Measurements from ENCODE around the gene PARK7. TPM values are rescaled to one million over a fixed set of nuclear protein-coding genes. Genes with fewer than 3 reads are reported as not detected.
A peak's percentile ranks its signal among the peaks of the same experiment; 100 is the strongest.

The PARK7 gene
- total and polyA plus RNA-seq, 12 donors: 266 to 697 (median 398) TPM

DNA sequence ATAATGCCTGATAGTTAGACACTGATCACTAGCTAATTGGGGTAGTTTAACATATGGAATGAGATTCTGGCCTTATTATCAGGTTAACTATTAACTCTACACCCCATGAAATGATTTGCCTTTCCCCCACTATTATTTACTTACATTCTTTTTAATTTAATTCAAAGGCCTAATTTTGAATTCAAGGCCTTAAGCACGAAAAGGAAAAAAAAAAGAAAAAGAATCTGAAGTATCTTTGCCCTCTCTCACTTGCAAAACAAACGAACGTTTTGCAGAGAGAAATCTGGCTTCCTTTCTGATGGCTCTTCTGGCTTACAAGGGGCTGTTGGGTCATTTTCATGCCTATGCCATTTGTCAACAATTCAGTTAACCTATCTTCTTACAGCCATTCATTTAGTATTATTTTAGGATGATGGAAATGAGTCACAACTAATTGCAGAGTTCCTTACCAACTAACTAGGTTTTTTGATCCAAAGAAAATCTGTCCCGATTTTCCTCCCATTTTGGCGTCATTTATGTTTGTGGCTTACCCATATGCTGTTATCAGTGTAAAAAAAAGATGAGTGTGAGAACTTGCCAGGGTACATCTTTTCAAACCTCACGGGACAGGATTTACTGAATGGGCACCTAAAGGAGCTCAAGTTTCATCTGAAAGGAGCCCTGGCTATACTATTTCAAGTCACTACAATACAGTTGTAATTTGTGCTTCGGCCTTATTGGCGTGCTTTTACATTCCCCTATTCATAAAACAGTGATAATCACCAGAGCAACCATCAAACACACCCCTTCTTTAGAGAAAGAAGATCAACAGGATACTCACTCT, 66.4 kb downstream of the PARK7 start:
- Histone ChIP-seq H3K27me3 (no peaks in the 10 kb centered on the region), H3K4me1 (replicated peaks in 1 of 2) (peaks cover 20 to 32% of the 10 kb centered on the region in 2 donors), H3K4me3 (no peak overlapping the region), H3K27ac (peak overlapping the region in 3 of 5 donors; percentile 82 to 95 (median 84)), H3K36me3 (replicated peaks in 1 of 2) (no peaks in the 10 kb centered on the region), H3K9me3 (replicated peaks in 1 of 3) (no peaks in the 10 kb centered on the region)
- 51 to 66% (median 55%) methylated on average over 8 of the region's 8 CpGs for WGBS, 4 donors
- intact Hi-C loops (cut with DNase I): loop anchor here (5.0 to 10.0 kb wide), 2 partner anchors 287 to 289 kb away; partner anchors contain the start of gene SLC45A1 (in 2 of the 2)
- DNase-seq: no peak
- TF ChIP-seq, protein P1, sequence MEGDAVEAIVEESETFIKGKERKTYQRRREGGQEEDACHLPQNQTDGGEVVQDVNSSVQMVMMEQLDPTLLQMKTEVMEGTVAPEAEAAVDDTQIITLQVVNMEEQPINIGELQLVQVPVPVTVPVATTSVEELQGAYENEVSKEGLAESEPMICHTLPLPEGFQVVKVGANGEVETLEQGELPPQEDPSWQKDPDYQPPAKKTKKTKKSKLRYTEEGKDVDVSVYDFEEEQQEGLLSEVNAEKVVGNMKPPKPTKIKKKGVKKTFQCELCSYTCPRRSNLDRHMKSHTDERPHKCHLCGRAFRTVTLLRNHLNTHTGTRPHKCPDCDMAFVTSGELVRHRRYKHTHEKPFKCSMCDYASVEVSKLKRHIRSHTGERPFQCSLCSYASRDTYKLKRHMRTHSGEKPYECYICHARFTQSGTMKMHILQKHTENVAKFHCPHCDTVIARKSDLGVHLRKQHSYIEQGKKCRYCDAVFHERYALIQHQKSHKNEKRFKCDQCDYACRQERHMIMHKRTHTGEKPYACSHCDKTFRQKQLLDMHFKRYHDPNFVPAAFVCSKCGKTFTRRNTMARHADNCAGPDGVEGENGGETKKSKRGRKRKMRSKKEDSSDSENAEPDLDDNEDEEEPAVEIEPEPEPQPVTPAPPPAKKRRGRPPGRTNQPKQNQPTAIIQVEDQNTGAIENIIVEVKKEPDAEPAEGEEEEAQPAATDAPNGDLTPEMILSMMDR (IDR thresholded peaks at IDR 0.05): no peak
- TF ChIP-seq POLR2A (IDR thresholded peaks at IDR 0.05): no peak

DNA sequence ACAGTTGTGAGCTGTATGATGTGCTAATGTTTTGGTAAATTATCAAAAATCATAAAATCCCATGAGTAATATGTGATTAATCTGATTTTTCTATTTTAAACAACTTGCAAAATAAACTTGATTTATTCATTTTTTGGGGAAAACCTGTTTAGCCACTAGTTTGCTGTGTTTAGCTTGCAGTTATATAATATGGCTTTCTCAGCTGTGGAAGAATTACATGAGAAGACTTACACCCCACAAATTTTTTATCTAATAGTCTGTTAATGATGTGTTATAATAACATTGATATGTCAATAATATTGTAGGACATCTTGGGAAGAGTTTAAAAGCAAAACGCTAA, 67.0 kb downstream of the PARK7 start:
- no peak for DNase-seq
- intact Hi-C loops (cut with DNase I): loop anchor here (5.0 to 10.0 kb wide), 2 partner anchors 286 to 289 kb away; partner anchors contain the start of gene SLC45A1 (in 2 of the 2)
- Histone ChIP-seq H3K27ac (peak overlapping the region in 2 of 5 donors; percentile 46 to 82), H3K4me3 (no peak overlapping the region), H3K9me3 (replicated peaks in 1 of 3) (no peaks in the 10 kb centered on the region), H3K4me1 (replicated peaks in 1 of 2) (peaks cover 14 to 26% of the 10 kb centered on the region in 2 donors), H3K27me3 (no peaks in the 10 kb centered on the region), H3K36me3 (replicated peaks in 1 of 2) (no peaks in the 10 kb centered on the region)
- TF ChIP-seq, protein P1 (IDR thresholded peaks at IDR 0.05): no peak
- no peak for TF ChIP-seq POLR2A (IDR thresholded peaks at IDR 0.05)
- WGBS, 4 donors: 54 to 59% (median 55%) methylated on average over 1 of the region's 1 CpG

DNA sequence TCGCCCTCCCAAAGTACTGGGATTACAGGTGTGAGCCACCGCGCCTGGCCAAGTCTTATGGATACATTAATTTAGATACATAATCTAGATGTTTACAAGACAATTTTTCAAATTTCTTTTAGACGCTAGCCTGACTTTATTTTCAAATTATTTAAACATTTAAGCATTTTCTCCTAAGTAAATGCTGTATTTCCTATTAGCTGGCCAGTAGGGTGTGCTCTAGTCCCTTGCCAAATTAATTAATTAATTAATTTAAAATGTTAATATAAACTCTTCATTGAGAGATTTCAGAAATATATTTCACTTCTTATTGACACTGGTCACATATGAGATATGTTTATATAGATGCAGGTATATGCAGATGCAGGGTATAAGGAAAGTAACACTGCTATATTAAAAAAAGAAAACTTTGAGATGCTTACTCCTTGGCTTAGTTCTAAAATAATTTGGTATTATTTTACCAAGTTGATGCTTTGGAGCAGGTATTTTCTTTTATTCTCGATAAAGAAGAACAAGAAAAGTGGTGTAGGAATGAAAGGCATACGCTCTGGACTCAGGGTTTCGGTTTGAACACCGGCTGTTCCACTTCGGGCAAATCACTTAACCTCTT, 69.8 kb downstream of the PARK7 start:
- Histone ChIP-seq H3K36me3 (replicated peaks in 1 of 2) (no peaks in the 10 kb centered on the region), H3K27me3 (no peaks in the 10 kb centered on the region), H3K27ac (no peak overlapping the region), H3K9me3 (replicated peaks in 1 of 3) (no peaks in the 10 kb centered on the region), H3K4me3 (no peak overlapping the region), H3K4me1 (replicated peaks in 1 of 2) (peaks cover 7 to 13% of the 10 kb centered on the region in 2 donors)
- 69 to 78% (median 72%) methylated on average over 9 of the region's 9 CpGs for WGBS, 4 donors
- peak in 2 of 7 donors; percentile 31 to 49 for DNase-seq
- intact Hi-C loops (cut with DNase I): loop anchor here (5.0 to 10.0 kb wide), 4 partner anchors 94 to 206 kb away; no protein-coding TSS in a partner anchor
- TF ChIP-seq POLR2A (IDR thresholded peaks at IDR 0.05): no peak
- TF ChIP-seq, protein P1 (IDR thresholded peaks at IDR 0.05): peak; percentile 63 to 90 (median 82)

DNA sequence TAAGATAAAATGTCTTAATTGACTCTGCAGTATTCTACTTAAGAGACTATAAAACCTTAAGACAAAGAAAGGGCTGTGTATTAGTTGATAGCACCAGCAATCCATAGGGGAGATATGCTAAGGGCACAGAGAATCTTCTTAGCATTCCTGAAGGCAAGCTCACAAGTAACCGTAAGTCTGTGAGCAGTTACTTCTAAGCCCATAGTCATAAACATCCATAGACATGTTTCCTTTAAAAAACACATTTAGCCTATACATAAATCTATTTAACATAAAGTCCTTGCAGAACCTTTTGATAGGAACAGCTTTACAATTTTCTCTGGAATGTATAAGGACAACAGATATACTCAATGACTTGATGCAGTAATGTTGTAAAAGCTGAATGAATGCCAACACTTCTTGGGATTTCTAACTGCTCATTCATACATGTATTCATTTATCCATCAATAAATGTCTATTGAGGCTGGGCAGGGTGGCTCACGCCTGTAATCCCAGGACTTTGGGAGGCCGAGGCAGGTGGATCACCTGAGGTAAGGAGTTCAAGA, 70.9 kb downstream of the PARK7 start:
- Histone ChIP-seq H3K27me3 (no peaks in the 10 kb centered on the region), H3K27ac (no peak overlapping the region), H3K4me3 (no peak overlapping the region), H3K9me3 (replicated peaks in 1 of 3) (no peaks in the 10 kb centered on the region), H3K4me1 (replicated peaks in 1 of 2) (peaks cover 0 to 4% of the 10 kb centered on the region in 2 donors), H3K36me3 (replicated peaks in 1 of 2) (no peaks in the 10 kb centered on the region)
- DNase-seq: no peak
- 85 to 91% (median 89%) methylated on average over 2 to 3 of the region's 3 CpGs for WGBS, 4 donors
- intact Hi-C loops (cut with DNase I): loop anchor here (5.0 to 10.0 kb wide), 4 partner anchors 92 to 205 kb away; no protein-coding TSS in a partner anchor
- TF ChIP-seq, protein P1 (IDR thresholded peaks at IDR 0.05): no peak
- TF ChIP-seq POLR2A (IDR thresholded peaks at IDR 0.05): no peak

Measured in adrenal gland (tissue), 12 donors.